Ureter (tissue), 1 donor: ENCODE measurements around the gene MMP21. TPM values are rescaled to one million over a fixed set of nuclear protein-coding genes. Genes with fewer than 3 reads are reported as not detected.

Source experiments
- total RNA-seq: library from RNA; stranded (reverse); gene quantifications from one replicate; pipeline ENCODE4 v1.2.4, GENCODE V29; 2023
- donor health status: DM: yes; HTN: yes; CAD: no.

Gene MMP21
- total RNA-seq, 1 donor from 2014 or later, result not detected

Other genes starting within 250 kb of the MMP21 start
- gene TEX36, start 92.7 kb downstream of the MMP21 start, total RNA-seq, result not detected
- gene EDRF1, start 56.1 kb downstream of the MMP21 start, total RNA-seq, result 34.0 TPM
- gene UROS, start 47.4 kb upstream of the MMP21 start, total RNA-seq, result 49.4 TPM
- gene BCCIP, start 47.7 kb upstream of the MMP21 start, total RNA-seq, result 58.7 TPM
- gene DHX32, start 105.5 kb upstream of the MMP21 start, total RNA-seq, result 30.1 TPM
- gene FANK1, start 120.7 kb upstream of the MMP21 start, total RNA-seq, result 6.3 TPM